Activated T-helper 1 cell treated with Interleukin-2 at 50 U/mL for 16 hours (primary cell): ENCODE data around the gene IER3.

ENCODE experiments used
- DNase-seq: peaks from one replicate; pipeline ENCODE4 v3.0.0-alpha.2; 2020; ENCODE audit warnings: low read depth

IER3 gene

GRCh38 chr6:30703821-30704220 lies 40.5 kb downstream of the IER3 start:
- DNase-seq = no peak

GRCh38 chr6:30703011-30703410 lies 41.3 kb downstream of the IER3 start:
- no peak for DNase-seq

GRCh38 chr6:30700340-30700739 lies 44.0 kb downstream of the IER3 start:
- no peak for DNase-seq

- DNase-seq = no peak
Measured at GRCh38 chr6:30696432-30696831, 47.9 kb downstream of the IER3 start.
